K562 (cell line): ENCODE measurements around the gene ZAP70. TPM values are rescaled to one million over a fixed set of nuclear protein-coding genes. Genes with fewer than 3 reads are reported as not detected.

ENCODE experiments used
- ATAC-seq: fragments of 200-7000 bp; cut with Tn5 transposase; 3 replicates; pipeline ENCODE4 v1.9.1; 2020; ENCODE audit warnings: moderate library complexity
- BruUV-seq: library from RNA; stranded (reverse); fragments of 400-500 nt; replicated peaks from 2 replicates; lab custom pipeline; 2021; lab: Mats Ljungman, UMichigan
- CTCF ChIA-PET: fragments of 300-600 bp; formaldehyde crosslinking; extraction: SDS; loops from one replicate; lab custom pipeline; 2021; ENCODE audit warnings: low intra/inter-chr PET ratio; lab: Yijun Ruan, JAX
- POLR2A ChIA-PET: fragments of 300-600, 350-650 bp; sonication (Branson Sonifier 250); formaldehyde crosslinking; extraction: SDS; loops from one replicate; lab custom pipeline; 2021; ENCODE audit warnings: antibody characterized with exemption, inconsistent platforms; lab: Yijun Ruan, JAX
- DNase-seq, 4 experiments: peaks; one replicate each; pipeline versions ENCODE4 v3.0.0 to v3.0.0-alpha.2; 2011 to 2018; ENCODE audit warnings: low spot score in 3 of 4, mixed read lengths in 3 of 4; ENCODE audit errors: extremely low read depth in 1 of 4
- FAIRE-seq: peaks from 2 replicates; lab custom pipeline; 2011; peaks lifted over from hg19 to GRCh38; lab: Jason Lieb, UNC
- H2AFZ ChIP-seq: 2 replicates; pipeline ENCODE4 v1.6.0; 2011; ENCODE audit warnings: low read depth, low read length, control low read depth, inconsistent platforms
- H3K27ac ChIP-seq: fragments of 200-600 bp; 3 replicates; pipeline ENCODE4 v1.8.0; 2011; ENCODE audit warnings: low read depth, mild to moderate bottlenecking, control low read depth, inconsistent platforms, low read length, moderate library complexity, mixed read lengths; ENCODE audit errors: extremely low read depth
- H3K27me3 ChIP-seq, 2 experiments: fragments of 300-600 bp in 1 of 2; 2 replicates in 1 of 2; 3 replicates in 1 of 2; pipeline versions ENCODE4 v1.6.0 to v1.8.0; 2011; ENCODE audit warnings: inconsistent platforms in 2 of 2, low read length in 2 of 2, mild to moderate bottlenecking in 1 of 2, mixed read lengths in 1 of 2, moderate library complexity in 1 of 2; ENCODE audit not compliant: control insufficient read depth in 2 of 2, insufficient read depth in 2 of 2
- H3K36me3 ChIP-seq: fragments of 300-600 bp; 3 replicates; pipeline ENCODE4 v1.8.0; 2011; ENCODE audit warnings: mild to moderate bottlenecking, low read length, inconsistent platforms; ENCODE audit not compliant: control insufficient read depth, insufficient read depth
- H3K4me1 ChIP-seq, 2 experiments: fragments of 200-600 bp in 1 of 2; replicated peaks in 1 of 2; 2 replicates in 1 of 2; 3 replicates in 1 of 2; pipeline versions ENCODE4 v1.5.1 to v1.8.0; 2011; ENCODE audit warnings: inconsistent platforms in 2 of 2, low read length in 2 of 2, mild to moderate bottlenecking in 1 of 2, mixed read lengths in 1 of 2, moderate library complexity in 1 of 2; ENCODE audit not compliant: control insufficient read depth in 2 of 2, insufficient read depth in 2 of 2
- H3K4me2 ChIP-seq: 2 replicates; pipeline ENCODE4 v1.6.1; 2011; ENCODE audit warnings: low read length, control low read depth, inconsistent platforms, mixed read lengths; ENCODE audit not compliant: insufficient read depth
- H3K4me3 ChIP-seq: fragments of 200-600 bp; sonication (generic), shearing (Covaris generic); 2 replicates; pipeline ENCODE4 v1.5.1; 2016; ENCODE audit warnings: control low read depth, inconsistent platforms
- H3K79me2 ChIP-seq: fragments of 200-600 bp; 3 replicates; pipeline ENCODE4 v1.8.0; 2011; ENCODE audit warnings: low read length, inconsistent platforms; ENCODE audit not compliant: control insufficient read depth, insufficient read depth
- H3K9ac ChIP-seq, 2 experiments: 2 replicates each; pipeline versions ENCODE4 v1.6.0 to v1.6.1; 2011; ENCODE audit warnings: low read depth in 2 of 2, low read length in 2 of 2, control low read depth in 1 of 2, inconsistent platforms in 1 of 2, mild to moderate bottlenecking in 1 of 2, mixed read lengths in 1 of 2; ENCODE audit not compliant: insufficient read depth in 1 of 2
- H3K9me1 ChIP-seq: one replicate; pipeline ENCODE4 v1.6.0; 2011; ENCODE audit warnings: inconsistent platforms, mild to moderate bottlenecking, low read length, moderate library complexity; ENCODE audit not compliant: control insufficient read depth, insufficient read depth
- H3K9me3 ChIP-seq: replicated peaks from 2 replicates; pipeline ENCODE4 v1.5.1; 2011; ENCODE audit warnings: low read depth, low read length, inconsistent platforms; ENCODE audit not compliant: control insufficient read depth, insufficient read depth
- H4K20me1 ChIP-seq: replicated peaks from 2 replicates; pipeline ENCODE4 v1.6.1; 2011; ENCODE audit warnings: low read length, inconsistent platforms, mixed read lengths; ENCODE audit not compliant: control insufficient read depth, insufficient read depth
- CREB3L1 ChIP-seq: fragments of 450-650 bp; IDR thresholded peaks from 2 replicates; pipeline ENCODE4 v1.6.1; 2014; ENCODE audit warnings: low read depth, mild to moderate bottlenecking, moderate library complexity, borderline replicate concordance
- FUS ChIP-seq: fragments of 200-400 bp; formaldehyde crosslinking; optimal IDR thresholded peaks from 2 replicates; pipeline ENCODE3; 2017; ENCODE audit warnings: low read depth, low read length
- GTF2F1 ChIP-seq: IDR thresholded peaks from 2 replicates; pipeline ENCODE4 v1.6.1; 2011; ENCODE audit warnings: low read depth, low read length, improper control_type of control experiment
- MYNN ChIP-seq, 2 experiments: sonication (generic); formaldehyde crosslinking in 1 of 2; IDR thresholded peaks; 2 replicates each; pipeline versions ENCODE4 v1.5.0 to v1.6.1; 2016 to 2020; ENCODE audit warnings: antibody characterized with exemption in 1 of 2, missing genetic modification reagents in 1 of 2
- SFPQ ChIP-seq: fragments of 200-400 bp; formaldehyde crosslinking; IDR thresholded peaks from 2 replicates; pipeline ENCODE4 v1.6.1; 2017; ENCODE audit warnings: mild to moderate bottlenecking, low read depth, low read length, moderate library complexity
- U2AF2 ChIP-seq: fragments of 200-400 bp; formaldehyde crosslinking; optimal IDR thresholded peaks from 2 replicates; pipeline ENCODE3; 2017; ENCODE audit warnings: low read depth, mild to moderate bottlenecking, low read length
- WGBS: fragments of 100-300 bp; shearing (Covaris generic); methylation state at CpG from one replicate; pipeline ENCODE4 v1.1.6; 2016; ENCODE audit warnings: low coverage, mixed read lengths; ENCODE audit not compliant: insufficient coverage; ENCODE audit errors: missing lambda C conversion rate; 5-methylcytosine and 5-hydroxymethylcytosine counted together
- in situ Hi-C: fragments of 300-500 bp; cut with MboI; formaldehyde crosslinking; loops from 4 replicates; pipeline ENCODE4 v1.15.0; 2018; ENCODE audit warnings: inconsistent platforms, mixed read lengths
- intact Hi-C: fragments of 100-400 bp; cut with micrococcal nuclease; formaldehyde crosslinking; loops from 2 replicates; pipeline ENCODE4 v1.14.2; 2022
- polyA plus RNA-seq, 8 experiments: library from polyadenylated mRNA; depleted of rRNA in 4 of 8; stranded (reverse) in 5 of 8; unstranded in 3 of 8; fragments of >200 nt; fragmentation: Nextera tagmentation in 2 of 8; fragmentation: Illumina TruSeq in 1 of 8; extraction: Ambion mirVana in 2 of 8; extraction: Trizol in 1 of 8; gene quantifications; 2 replicates each; pipeline versions ENCODE4 v1.2.1 to v1.2.3, GENCODE V29; 2011 to 2014; ENCODE audit warnings: inconsistent platforms in 1 of 8, missing spikeins in 1 of 8
- total RNA-seq, 7 experiments: library from RNA; depleted of rRNA in 6 of 7; stranded (reverse); fragments of >200 nt in 6 of 7; fragmentation: Illumina TruSeq in 2 of 7; extraction: Trizol in 2 of 7; gene quantifications; 2 replicates each; pipeline versions ENCODE4 v1.2.1 to v1.2.3, GENCODE V29; 2011 to 2021; ENCODE audit warnings: low replicate concordance in 1 of 7
- TF ChIP-seq, protein P1 (sequence below), 2 experiments: fragments of 150-350 bp in 1 of 2; IDR thresholded peaks; 2 replicates each; pipeline ENCODE4 v1.6.1; 2012 to 2016; ENCODE audit warnings: low read depth in 2 of 2, low read length in 2 of 2, mild to moderate bottlenecking in 1 of 2, moderate library complexity in 1 of 2

ZAP70 gene
- total and polyA plus RNA-seq, 9 of the 15 experiments (the other 6 are each of a cell fraction or from before 2014, with no cell fraction given): 0.06 to 0.80 (median 0.21) TPM; not detected in 1

- peak; percentile 30; the same call in 1 of the 2 replicates for TF ChIP-seq CREB3L1
These were observed 15.8 kb upstream of the ZAP70 start (continued) for GRCh38 chr2:97697252-97698235.

DNA sequence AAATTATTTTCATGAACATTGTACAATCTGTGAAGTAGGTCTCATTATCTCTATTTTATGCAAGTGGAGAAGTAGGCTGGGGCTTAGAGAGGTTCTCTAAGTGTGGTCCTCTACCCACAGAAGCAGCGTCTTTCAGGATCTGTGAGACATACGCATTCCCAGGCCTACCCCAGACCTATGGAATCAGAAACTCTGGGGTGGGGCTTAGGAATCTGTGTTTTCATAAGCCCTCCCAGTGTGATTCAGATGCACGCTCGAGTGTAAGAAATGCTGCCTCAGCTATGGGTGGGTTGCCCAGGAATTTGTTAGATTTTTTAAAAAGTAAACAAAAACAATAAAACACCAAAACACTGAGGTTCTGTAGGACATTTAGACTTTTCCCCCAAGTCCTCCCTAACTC, 14.8 kb upstream of the ZAP70 start:
- Histone ChIP-seq H3K4me1 (peaks cover 0 to 6% of the 10 kb centered on the region in 2 experiments; a peak in 2 of 5 replicates), H3K9me1 (no peaks in the 10 kb centered on the region), H3K27me3 (no peaks in the 10 kb centered on the region), H4K20me1 (no peaks in the 10 kb centered on the region), H3K9ac (no peak overlapping the region), H3K9me3 (no peaks in the 10 kb centered on the region), H3K27ac (no peak overlapping the region), H3K79me2 (no peaks in the 10 kb centered on the region), H3K4me3 (no peak overlapping the region), H3K4me2 (no peak overlapping the region), H3K36me3 (no peaks in the 10 kb centered on the region), H2AFZ (no peak overlapping the region)
- POLR2A ChIA-PET: interaction anchor here (0.9 to 4.4 kb wide), 4 partner anchors 34 to 535 kb away, joined by 3 to 17 read pairs (median 6); partner anchors contain the start of gene ACTR1B
- intact Hi-C loops (no loop called here), in situ Hi-C loops (no loop called here)
- ATAC-seq: no peak
- no peak for DNase-seq
- no peak for TF ChIP-seq FUS
- no peak for TF ChIP-seq SFPQ
- TF ChIP-seq MYNN (IDR thresholded peaks at IDR 0.05): no peak
- no peak for TF ChIP-seq MYNN (CRISPR knock-in tag; IDR thresholded peaks at IDR 0.05)
- TF ChIP-seq GTF2F1: no peak
- TF ChIP-seq U2AF2: no peak
- TF ChIP-seq, protein P1, sequence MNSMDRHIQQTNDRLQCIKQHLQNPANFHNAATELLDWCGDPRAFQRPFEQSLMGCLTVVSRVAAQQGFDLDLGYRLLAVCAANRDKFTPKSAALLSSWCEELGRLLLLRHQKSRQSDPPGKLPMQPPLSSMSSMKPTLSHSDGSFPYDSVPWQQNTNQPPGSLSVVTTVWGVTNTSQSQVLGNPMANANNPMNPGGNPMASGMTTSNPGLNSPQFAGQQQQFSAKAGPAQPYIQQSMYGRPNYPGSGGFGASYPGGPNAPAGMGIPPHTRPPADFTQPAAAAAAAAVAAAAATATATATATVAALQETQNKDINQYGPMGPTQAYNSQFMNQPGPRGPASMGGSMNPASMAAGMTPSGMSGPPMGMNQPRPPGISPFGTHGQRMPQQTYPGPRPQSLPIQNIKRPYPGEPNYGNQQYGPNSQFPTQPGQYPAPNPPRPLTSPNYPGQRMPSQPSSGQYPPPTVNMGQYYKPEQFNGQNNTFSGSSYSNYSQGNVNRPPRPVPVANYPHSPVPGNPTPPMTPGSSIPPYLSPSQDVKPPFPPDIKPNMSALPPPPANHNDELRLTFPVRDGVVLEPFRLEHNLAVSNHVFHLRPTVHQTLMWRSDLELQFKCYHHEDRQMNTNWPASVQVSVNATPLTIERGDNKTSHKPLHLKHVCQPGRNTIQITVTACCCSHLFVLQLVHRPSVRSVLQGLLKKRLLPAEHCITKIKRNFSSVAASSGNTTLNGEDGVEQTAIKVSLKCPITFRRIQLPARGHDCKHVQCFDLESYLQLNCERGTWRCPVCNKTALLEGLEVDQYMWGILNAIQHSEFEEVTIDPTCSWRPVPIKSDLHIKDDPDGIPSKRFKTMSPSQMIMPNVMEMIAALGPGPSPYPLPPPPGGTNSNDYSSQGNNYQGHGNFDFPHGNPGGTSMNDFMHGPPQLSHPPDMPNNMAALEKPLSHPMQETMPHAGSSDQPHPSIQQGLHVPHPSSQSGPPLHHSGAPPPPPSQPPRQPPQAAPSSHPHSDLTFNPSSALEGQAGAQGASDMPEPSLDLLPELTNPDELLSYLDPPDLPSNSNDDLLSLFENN (IDR thresholded peaks at IDR 0.05; ENCODE audit: low read depth in 2 of 2, low read length in 2 of 2): no peak
- no peak for FAIRE-seq
- 34% methylated on average over 4 of the region's 4 CpGs for WGBS
- CTCF ChIA-PET: interaction anchor here (0.7 to 7.4 kb wide), 3 partner anchors 50 to 686 kb away, joined by 3 to 198 read pairs (median 12); partner anchors contain the start of gene ANKRD36B
- no TSS peak for BruUV-seq
